GM23248 (cell line): ENCODE results near the gene RTP1. TPM values are rescaled to one million over a fixed set of nuclear protein-coding genes. Genes with fewer than 3 reads are reported as not detected.

Experiments used
- DNase-seq: peaks from one replicate; pipeline ENCODE4 v3.0.0-alpha.2; 2015
- H2AFZ ChIP-seq: fragments of 200-600 bp; sonication (generic); 2 replicates; pipeline ENCODE4 v1.6.1; 2016; ENCODE audit warnings: antibody characterized with exemption
- H3F3A ChIP-seq: fragments of 200-600 bp; sonication (generic); 2 replicates; pipeline ENCODE4 v1.6.1; 2016; ENCODE audit warnings: mild to moderate bottlenecking, antibody characterized with exemption, mixed run types; ENCODE audit not compliant: insufficient read depth
- H3K27ac ChIP-seq: fragments of 200-600 bp; sonication (generic); 2 replicates; pipeline ENCODE4 v1.5.1; 2016; ENCODE audit warnings: mild to moderate bottlenecking
- H3K27me3 ChIP-seq: fragments of 200-600 bp; sonication (generic); replicated peaks from 2 replicates; pipeline ENCODE4 v1.6.1; 2016; ENCODE audit warnings: mild to moderate bottlenecking; ENCODE audit not compliant: insufficient read depth
- H3K36me3 ChIP-seq: fragments of 200-600 bp; sonication (generic); 2 replicates; pipeline ENCODE4 v1.6.1; 2016; ENCODE audit warnings: low read depth, mild to moderate bottlenecking
- H3K4me1 ChIP-seq: fragments of 200-600 bp; sonication (generic); 2 replicates; pipeline ENCODE4 v1.6.1; 2016; ENCODE audit warnings: mild to moderate bottlenecking; ENCODE audit not compliant: insufficient read depth
- H3K4me2 ChIP-seq: fragments of 200-600 bp; sonication (generic); one replicate; pipeline ENCODE4 v1.6.1; 2016; ENCODE audit warnings: mild to moderate bottlenecking; ENCODE audit not compliant: unreplicated experiment
- H3K4me3 ChIP-seq: fragments of 200-600 bp; sonication (generic); 2 replicates; pipeline ENCODE4 v1.5.1; 2016; ENCODE audit warnings: mild to moderate bottlenecking
- H3K79me2 ChIP-seq: fragments of 200-600 bp; sonication (generic); 2 replicates; pipeline ENCODE4 v1.6.1; 2016; ENCODE audit warnings: mild to moderate bottlenecking; ENCODE audit not compliant: insufficient read depth
- H3K9ac ChIP-seq: fragments of 200-600 bp; sonication (generic); 2 replicates; pipeline ENCODE4 v1.6.1; 2016; ENCODE audit warnings: mild to moderate bottlenecking
- H3K9me2 ChIP-seq: fragments of 200-600 bp; sonication (generic); 2 replicates; pipeline ENCODE4 v1.6.1; 2016; ENCODE audit warnings: mixed run types, mild to moderate bottlenecking, moderate library complexity; ENCODE audit not compliant: insufficient read depth
- H3K9me3 ChIP-seq: fragments of 200-600 bp; sonication (generic); one replicate; pipeline ENCODE4 v1.6.1; 2017; ENCODE audit warnings: low read depth
- H4K20me1 ChIP-seq: fragments of 200-600 bp; sonication (generic); 2 replicates; pipeline ENCODE4 v1.6.0; 2016; ENCODE audit not compliant: insufficient read depth
- EZH2 ChIP-seq: fragments of 200-600 bp; sonication (generic); IDR thresholded peaks from 2 replicates; pipeline ENCODE4 v1.6.1; 2018; ENCODE audit warnings: antibody characterized with exemption, mild to moderate bottlenecking; ENCODE audit not compliant: insufficient read depth, poor library complexity, severe bottlenecking
- EZH2phosphoT487 ChIP-seq: fragments of 200-600 bp; sonication (generic); IDR thresholded peaks from 2 replicates; pipeline ENCODE4 v1.6.1; 2018; ENCODE audit warnings: antibody characterized with exemption, moderate library complexity, mild to moderate bottlenecking, low read depth; ENCODE audit not compliant: insufficient read depth
- WGBS, 2 experiments: methylation state at CpG; one replicate each; pipeline ENCODE4 v1.1.6; 2015 to 2017; ENCODE audit warnings: low lambda C conversion rate in 2 of 2, low coverage in 1 of 2; ENCODE audit errors: missing lambda C conversion rate in 2 of 2; 5-methylcytosine and 5-hydroxymethylcytosine counted together
- in situ Hi-C: fragments of 300-500 bp; cut with MboI; formaldehyde crosslinking; loops from 2 replicates; pipeline ENCODE4 v1.15.0; 2020
- polyA plus RNA-seq: library from polyadenylated mRNA; unstranded; fragments of >200 nt; fragmentation: Nextera tagmentation; extraction: Ambion mirVana; gene quantifications from 2 replicates; pipeline ENCODE4 v1.2.1, GENCODE V29; 2016
- total RNA-seq: library from RNA; depleted of rRNA; stranded (reverse); fragments of >200 nt; shearing (Covaris generic); gene quantifications from 2 replicates; pipeline ENCODE4 v1.2.3, GENCODE V29; 2014

The RTP1 gene
- total and polyA plus RNA-seq, 2 experiments from 2014 or later: not detected

GRCh38 chr3:187210545-187211327, 13.4 kb downstream of the RTP1 start:
- Histone ChIP-seq H3K4me1 (peaks cover 54% of the 10 kb centered on the region), H3K27ac (peak overlapping the region; percentile 55), H3K36me3 (no peaks in the 10 kb centered on the region), H3K79me2 (no peaks in the 10 kb centered on the region), H3F3A (peaks cover 59% of the 10 kb centered on the region), H3K4me3 (0 out of 2 replicates have a peak overlapping the region, but pooled peaks have one; percentile 4), H3K4me2 (peak overlapping the region; percentile 48), H3K9me3 (no peaks in the 10 kb centered on the region), H2AFZ (no peak overlapping the region), H4K20me1 (no peaks in the 10 kb centered on the region), H3K9ac (no peak overlapping the region), H3K27me3 (no peaks in the 10 kb centered on the region), H3K9me2 (no peaks in the 10 kb centered on the region)
- in situ Hi-C loops: no loop called here
- 43 to 53% methylated on average over 6 of the region's 6 CpGs for WGBS, 2 experiments
- TF ChIP-seq EZH2phosphoT487: no peak
- TF ChIP-seq EZH2: no peak
- peak; percentile 91 for DNase-seq

DNA sequence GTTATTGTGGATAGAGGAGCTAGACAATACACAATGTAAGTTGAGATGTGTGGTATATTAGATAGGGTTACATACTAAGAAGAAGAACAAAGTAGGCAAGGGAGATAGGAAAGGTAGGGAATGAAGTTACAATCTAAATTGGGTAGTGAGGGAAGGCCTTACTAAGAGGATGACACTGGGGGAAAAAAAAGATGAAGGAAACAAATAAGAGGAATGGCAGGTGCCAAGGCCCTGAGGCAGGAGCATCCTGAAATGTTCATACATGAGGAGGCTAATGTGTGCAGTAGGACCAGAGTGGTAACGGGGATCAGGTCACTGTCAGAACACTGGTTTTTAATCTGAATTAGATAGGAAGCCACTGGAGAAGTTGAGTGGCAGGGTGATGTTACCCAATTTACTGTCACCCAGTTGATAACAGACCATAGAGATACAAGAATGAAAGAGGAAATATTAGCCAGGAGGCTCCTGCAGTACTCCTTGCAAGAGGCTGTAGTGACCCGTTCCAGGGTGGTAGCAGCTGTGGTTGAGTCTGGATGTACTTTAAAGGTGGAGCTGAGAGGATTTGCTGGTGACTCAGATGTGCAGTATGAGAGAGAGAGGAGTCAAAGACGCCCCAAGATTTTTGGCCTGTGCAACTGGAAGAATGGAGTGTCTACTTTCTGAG, 14.4 kb downstream of the RTP1 start:
- Histone ChIP-seq H3K4me1 (peaks cover 54% of the 10 kb centered on the region), H4K20me1 (no peaks in the 10 kb centered on the region), H3K79me2 (no peaks in the 10 kb centered on the region), H3K4me2 (peak overlapping the region; percentile 35), H3K27me3 (no peaks in the 10 kb centered on the region), H3K9ac (no peak overlapping the region), H3K9me3 (no peaks in the 10 kb centered on the region), H3K36me3 (no peaks in the 10 kb centered on the region), H2AFZ (no peak overlapping the region), H3K4me3 (no peak overlapping the region), H3K9me2 (no peaks in the 10 kb centered on the region), H3F3A (peaks cover 57% of the 10 kb centered on the region), H3K27ac (peak overlapping the region; percentile 21)
- TF ChIP-seq EZH2: no peak
- TF ChIP-seq EZH2phosphoT487: no peak
- WGBS, 2 experiments: 31 to 39% methylated on average over 3 of the region's 3 CpGs
- in situ Hi-C loops: no loop called here
- DNase-seq: peak; percentile 87

DNA sequence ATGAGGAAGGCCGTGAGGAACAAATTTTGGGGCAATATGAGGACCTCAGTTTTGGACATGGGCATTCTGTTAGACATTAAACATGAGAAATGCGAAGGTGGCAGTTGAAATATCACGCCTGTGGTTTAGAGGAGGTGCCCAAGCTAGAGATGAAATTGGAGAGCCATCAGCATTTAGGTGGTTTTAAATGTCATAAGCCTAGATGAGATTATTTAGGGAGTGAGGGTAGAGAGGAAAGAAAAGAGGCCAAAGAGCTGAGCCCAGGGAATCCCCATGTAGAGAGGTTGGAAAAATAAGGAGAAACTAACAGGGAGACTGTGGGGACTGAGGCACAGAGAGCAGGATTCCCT, 14.9 kb downstream of the RTP1 start:
- Histone ChIP-seq H3K9ac (no peak overlapping the region), H3K9me2 (no peaks in the 10 kb centered on the region), H3K36me3 (no peaks in the 10 kb centered on the region), H4K20me1 (no peaks in the 10 kb centered on the region), H3K27ac (peak overlapping the region; percentile 21), H3K4me3 (no peak overlapping the region), H3F3A (peaks cover 52% of the 10 kb centered on the region), H2AFZ (no peak overlapping the region), H3K79me2 (no peaks in the 10 kb centered on the region), H3K4me2 (peak overlapping the region; percentile 35), H3K4me1 (peaks cover 54% of the 10 kb centered on the region), H3K9me3 (no peaks in the 10 kb centered on the region), H3K27me3 (no peaks in the 10 kb centered on the region)
- no peak for DNase-seq
- TF ChIP-seq EZH2phosphoT487 (no peak), EZH2 (no peak)
- in situ Hi-C loops: no loop called here
- WGBS, 2 experiments: 32 to 34% methylated on average over 3 of the region's 3 CpGs

DNA sequence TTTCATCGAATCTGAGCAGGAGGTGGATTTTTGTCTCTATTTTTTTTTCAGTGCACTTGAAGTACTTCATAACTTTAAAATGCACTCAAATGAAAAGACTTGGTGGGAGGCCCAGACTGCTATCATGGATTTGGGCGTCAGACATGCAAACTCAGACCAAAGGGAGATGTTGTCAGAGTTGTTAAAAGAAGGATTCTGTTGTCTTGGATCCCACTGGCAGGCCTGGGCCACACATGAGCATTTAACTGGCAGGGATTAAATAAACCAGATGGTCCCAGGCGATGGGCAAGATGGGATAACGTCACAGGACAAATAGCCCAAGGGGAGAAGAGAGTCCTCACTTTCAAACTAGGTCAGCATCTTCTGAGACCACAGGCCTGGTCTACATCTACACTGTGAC, 15.4 kb downstream of the RTP1 start:
- Histone ChIP-seq H4K20me1 (no peaks in the 10 kb centered on the region), H3K36me3 (no peaks in the 10 kb centered on the region), H3K79me2 (no peaks in the 10 kb centered on the region), H3K9me2 (no peaks in the 10 kb centered on the region), H3K27me3 (no peaks in the 10 kb centered on the region), H3K27ac (peak overlapping the region; percentile 21; the same call in 1 of the 2 replicates), H3K4me2 (no peak overlapping the region), H3K4me3 (no peak overlapping the region), H3K4me1 (peaks cover 49% of the 10 kb centered on the region), H3F3A (peaks cover 46% of the 10 kb centered on the region), H2AFZ (no peak overlapping the region), H3K9me3 (no peaks in the 10 kb centered on the region), H3K9ac (no peak overlapping the region)
- in situ Hi-C loops: no loop called here
- TF ChIP-seq EZH2: no peak
- no peak for TF ChIP-seq EZH2phosphoT487
- WGBS, 2 experiments: 60 to 61% methylated on average over 4 of the region's 4 CpGs
- DNase-seq: peak; percentile 32
